Osteoblast (primary cell): ENCODE results near the gene PPARD. TPM values are rescaled to one million over a fixed set of nuclear protein-coding genes. Genes with fewer than 3 reads are reported as not detected.
A peak's percentile ranks its signal among the peaks of the same experiment; 100 is the strongest.

Experiments
- DNase-seq: peaks from one replicate; pipeline ENCODE4 v3.0.0; 2011; ENCODE audit warnings: low spot score, mixed read lengths; ENCODE audit not compliant: insufficient read length; ENCODE audit errors: missing footprints
- H2AFZ ChIP-seq: 2 replicates; pipeline ENCODE4 v1.6.0; 2011; ENCODE audit warnings: mild to moderate bottlenecking, low read length
- H3K27ac ChIP-seq: 2 replicates; pipeline ENCODE4 v1.5.1; 2011; ENCODE audit warnings: mild to moderate bottlenecking, low read depth, low read length, moderate library complexity
- H3K27me3 ChIP-seq: 2 replicates; pipeline ENCODE4 v1.6.0; 2012; ENCODE audit warnings: mild to moderate bottlenecking, control low read depth, inconsistent platforms, low read length, moderate library complexity; ENCODE audit not compliant: insufficient read depth
- H3K36me3 ChIP-seq: 2 replicates; pipeline ENCODE4 v1.5.1; 2011; ENCODE audit warnings: mild to moderate bottlenecking, low read length, control low read depth, moderate library complexity; ENCODE audit not compliant: insufficient read depth
- H3K4me1 ChIP-seq: 2 replicates; pipeline ENCODE4 v1.5.1; 2011; ENCODE audit warnings: mild to moderate bottlenecking, low read length, control low read depth, moderate library complexity; ENCODE audit not compliant: insufficient read depth
- H3K4me2 ChIP-seq: 2 replicates; pipeline ENCODE4 v1.6.0; 2011; ENCODE audit warnings: mild to moderate bottlenecking, low read length; ENCODE audit not compliant: insufficient read depth
- H3K4me3 ChIP-seq: fragments of 200-600 bp; sonication (generic); 3 replicates; pipeline ENCODE4 v1.5.1; 2012; ENCODE audit warnings: mild to moderate bottlenecking, low read length, inconsistent platforms; ENCODE audit not compliant: insufficient read depth
- H3K79me2 ChIP-seq: 2 replicates; pipeline ENCODE4 v1.6.0; 2012; ENCODE audit warnings: mild to moderate bottlenecking, low read length, control low read depth, inconsistent platforms; ENCODE audit not compliant: insufficient read depth
- H3K9me3 ChIP-seq: 2 replicates; pipeline ENCODE4 v1.5.1; 2011; ENCODE audit warnings: low read depth, low read length, control low read depth
- H4K20me1 ChIP-seq: 2 replicates; pipeline ENCODE4 v1.6.0; 2012; ENCODE audit warnings: mild to moderate bottlenecking, low read length, control low read depth; ENCODE audit not compliant: insufficient read depth
- total RNA-seq: library from RNA; depleted of rRNA; stranded (reverse); fragments of >200 nt; gene quantifications from 2 replicates; pipeline ENCODE4 v1.2.3, GENCODE V29; 2012
- TF ChIP-seq, protein P1 (sequence below): IDR thresholded peaks from 2 replicates; pipeline ENCODE4 v1.5.1; 2011; ENCODE audit warnings: mild to moderate bottlenecking, low read depth, low read length, moderate library complexity; ENCODE audit errors: extremely low read depth

Gene PPARD
- total RNA-seq, 1 donor: 12.3 TPM

DNA sequence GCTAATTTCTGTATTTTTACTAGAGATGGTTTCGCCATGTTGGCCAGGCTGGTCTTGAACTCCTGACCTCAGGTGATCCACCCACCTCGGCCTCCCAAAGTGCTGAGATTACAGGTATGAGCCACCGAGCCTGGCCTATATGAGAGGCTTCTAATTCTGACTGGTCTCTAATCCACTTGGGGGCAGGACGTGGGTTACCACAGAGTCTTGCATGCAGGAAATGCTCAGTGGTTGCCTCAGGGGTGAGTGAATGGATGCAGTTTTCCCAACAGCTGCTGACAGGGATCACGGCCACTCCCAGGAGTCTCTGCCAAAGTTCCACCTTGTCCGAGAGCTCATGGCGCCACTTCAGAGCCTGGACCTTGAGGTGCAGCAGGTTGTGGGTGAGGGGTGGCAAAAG lies 103.3 kb downstream of the PPARD start:
- H3K27me3 ChIP-seq: peaks cover 2% of the 10 kb centered on the region
- no peak overlapping the region for H3K27ac ChIP-seq
- no peaks in the 10 kb centered on the region for H3K36me3 ChIP-seq
- no peak overlapping the region for H2AFZ ChIP-seq
- H3K4me1 ChIP-seq: no peaks in the 10 kb centered on the region
- H3K4me3 ChIP-seq: no peak overlapping the region
- TF ChIP-seq, protein P1, sequence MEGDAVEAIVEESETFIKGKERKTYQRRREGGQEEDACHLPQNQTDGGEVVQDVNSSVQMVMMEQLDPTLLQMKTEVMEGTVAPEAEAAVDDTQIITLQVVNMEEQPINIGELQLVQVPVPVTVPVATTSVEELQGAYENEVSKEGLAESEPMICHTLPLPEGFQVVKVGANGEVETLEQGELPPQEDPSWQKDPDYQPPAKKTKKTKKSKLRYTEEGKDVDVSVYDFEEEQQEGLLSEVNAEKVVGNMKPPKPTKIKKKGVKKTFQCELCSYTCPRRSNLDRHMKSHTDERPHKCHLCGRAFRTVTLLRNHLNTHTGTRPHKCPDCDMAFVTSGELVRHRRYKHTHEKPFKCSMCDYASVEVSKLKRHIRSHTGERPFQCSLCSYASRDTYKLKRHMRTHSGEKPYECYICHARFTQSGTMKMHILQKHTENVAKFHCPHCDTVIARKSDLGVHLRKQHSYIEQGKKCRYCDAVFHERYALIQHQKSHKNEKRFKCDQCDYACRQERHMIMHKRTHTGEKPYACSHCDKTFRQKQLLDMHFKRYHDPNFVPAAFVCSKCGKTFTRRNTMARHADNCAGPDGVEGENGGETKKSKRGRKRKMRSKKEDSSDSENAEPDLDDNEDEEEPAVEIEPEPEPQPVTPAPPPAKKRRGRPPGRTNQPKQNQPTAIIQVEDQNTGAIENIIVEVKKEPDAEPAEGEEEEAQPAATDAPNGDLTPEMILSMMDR: no peak
- no peaks in the 10 kb centered on the region for H3K9me3 ChIP-seq
- H3K4me2 ChIP-seq: no peak overlapping the region
- H4K20me1 ChIP-seq: no peaks in the 10 kb centered on the region
- no peaks in the 10 kb centered on the region for H3K79me2 ChIP-seq
- DNase-seq: no peak

DNA sequence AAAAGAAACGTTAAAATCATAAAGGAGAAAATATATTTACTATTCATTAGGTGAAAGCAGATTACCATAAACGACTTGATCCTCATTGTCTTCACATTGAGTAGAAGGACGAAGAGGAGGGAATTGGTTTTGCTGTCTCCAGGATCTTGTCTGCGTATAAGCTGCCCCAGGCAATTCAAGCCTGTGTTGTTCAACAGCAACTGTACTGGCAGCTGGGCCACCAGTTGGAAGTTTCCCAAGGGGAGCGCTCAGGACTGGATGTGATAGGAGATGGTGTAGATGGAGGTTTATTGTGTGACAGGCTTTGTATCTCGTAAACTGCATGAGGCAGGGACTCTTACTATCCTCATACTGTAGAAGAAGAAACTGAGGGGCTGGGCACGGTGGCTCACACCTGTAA lies 105.8 kb downstream of the PPARD start:
- H4K20me1 ChIP-seq: no peaks in the 10 kb centered on the region
- no peak overlapping the region for H3K27ac ChIP-seq
- no peak overlapping the region for H3K4me3 ChIP-seq
- no peaks in the 10 kb centered on the region for H3K36me3 ChIP-seq
- peaks cover 10% of the 10 kb centered on the region for H3K4me1 ChIP-seq
- no peaks in the 10 kb centered on the region for H3K79me2 ChIP-seq
- H3K4me2 ChIP-seq: no peak overlapping the region
- no peak overlapping the region for H2AFZ ChIP-seq
- no peak for DNase-seq
- no peaks in the 10 kb centered on the region for H3K9me3 ChIP-seq
- TF ChIP-seq, protein P1: no peak
- peaks cover 4% of the 10 kb centered on the region for H3K27me3 ChIP-seq

DNA sequence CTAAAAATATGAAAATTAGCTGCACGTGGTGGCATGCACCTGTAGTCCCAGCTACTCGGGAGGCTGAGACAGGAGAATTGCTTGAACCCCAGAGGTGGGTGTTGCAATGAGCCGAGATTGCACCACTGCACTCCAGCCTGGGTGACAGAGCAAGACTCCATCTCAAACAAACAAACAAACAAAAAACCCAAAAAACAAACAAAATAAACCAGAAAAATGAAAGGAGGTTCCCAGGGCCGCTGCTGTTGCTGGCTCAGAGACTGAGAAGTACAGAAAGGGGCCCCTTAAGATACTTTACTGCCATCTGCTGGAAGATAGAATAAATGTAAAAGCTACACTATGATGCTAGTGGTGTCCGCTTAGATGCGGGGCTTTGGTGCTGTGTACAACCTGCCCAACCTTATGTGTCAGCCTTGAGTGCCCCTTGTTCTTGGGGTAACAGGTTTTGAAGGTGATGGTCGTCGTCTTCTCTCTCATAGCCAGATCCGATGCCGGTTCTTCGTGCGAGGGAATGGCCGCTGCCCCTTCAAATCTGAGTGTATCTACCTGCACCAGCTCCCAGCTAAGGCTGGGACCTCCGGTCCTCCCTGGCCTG lies 107.0 kb downstream of the PPARD start:
- peaks cover 21% of the 10 kb centered on the region for H3K4me1 ChIP-seq
- H3K9me3 ChIP-seq: no peaks in the 10 kb centered on the region
- DNase-seq: peak; percentile 95
- no peak overlapping the region for H3K27ac ChIP-seq
- peaks cover 4% of the 10 kb centered on the region for H3K27me3 ChIP-seq
- H2AFZ ChIP-seq: no peak overlapping the region
- TF ChIP-seq, protein P1: peak; percentile 67
- no peaks in the 10 kb centered on the region for H3K36me3 ChIP-seq
- H4K20me1 ChIP-seq: no peaks in the 10 kb centered on the region
- no peaks in the 10 kb centered on the region for H3K79me2 ChIP-seq
- peak overlapping the region; percentile 29 for H3K4me2 ChIP-seq
- no peak overlapping the region for H3K4me3 ChIP-seq

DNA sequence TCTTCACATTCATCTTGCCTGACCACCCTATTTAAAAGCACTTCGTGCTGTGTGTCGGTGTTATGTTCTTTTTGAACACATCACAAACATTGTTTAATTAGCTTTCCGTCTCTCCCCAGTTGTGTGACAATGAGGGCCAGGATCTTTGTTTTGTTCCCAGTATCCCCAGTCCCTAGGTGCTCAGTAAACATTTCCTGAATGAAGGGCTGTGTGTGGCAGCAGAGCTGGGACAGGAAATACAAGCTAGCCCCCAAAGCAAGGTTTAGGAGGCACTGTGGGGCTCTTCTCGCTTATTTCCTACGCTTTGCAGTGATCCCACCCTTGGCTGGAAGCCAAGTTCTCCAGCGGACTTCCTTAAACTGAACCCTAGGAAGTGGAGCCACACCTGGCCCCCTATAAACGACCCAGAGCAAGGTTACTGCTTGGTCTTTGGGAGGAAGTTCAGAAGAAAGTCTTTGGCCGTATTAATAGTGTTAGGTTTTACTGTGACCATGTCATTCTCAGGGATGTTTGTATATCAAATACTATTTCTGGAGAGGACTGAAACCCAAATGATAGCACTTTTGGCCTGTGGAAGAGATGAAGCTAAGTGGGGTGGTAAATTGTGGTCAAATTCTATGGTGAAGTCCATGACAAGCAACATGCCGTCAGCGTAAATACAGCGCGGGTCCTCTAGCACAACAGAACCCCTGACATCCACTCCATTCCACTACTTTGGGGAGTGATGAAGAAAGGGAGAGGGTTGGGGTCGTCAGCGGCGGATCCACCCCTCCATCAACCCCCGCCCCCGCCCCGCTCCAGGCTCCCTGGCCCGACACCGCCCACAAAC lies 109.2 kb downstream of the PPARD start:
- H3K4me1 ChIP-seq: peaks cover 26% of the 10 kb centered on the region
- peaks cover 3% of the 10 kb centered on the region for H3K36me3 ChIP-seq
- H3K27me3 ChIP-seq: peaks cover 4% of the 10 kb centered on the region
- no peak overlapping the region for H3K27ac ChIP-seq
- H3K79me2 ChIP-seq: peaks cover 9% of the 10 kb centered on the region
- peak; percentile 3 for DNase-seq
- no peaks in the 10 kb centered on the region for H4K20me1 ChIP-seq
- H3K9me3 ChIP-seq: no peaks in the 10 kb centered on the region
- peak overlapping the region; percentile 85 for H3K4me3 ChIP-seq
- TF ChIP-seq, protein P1: no peak
- peak overlapping the region; percentile 92 for H3K4me2 ChIP-seq
- peak overlapping the region; percentile 4 for H2AFZ ChIP-seq
